ENCODE data around the gene SRSF9.
"Not testable (repeated sequence)": the region's sequence is repeated elsewhere in the genome, so short reads cannot be mapped to it uniquely, and the experiment has no call there.

Gene SRSF9

GRCh38 chr12:120481022-120481767 is 11.6 kb upstream of the SRSF9 start:
- peak; percentile 53 for DNase-seq

GRCh38 chr12:120480211-120480610 is 10.7 kb upstream of the SRSF9 start:
- DNase-seq, result no peak

DNA sequence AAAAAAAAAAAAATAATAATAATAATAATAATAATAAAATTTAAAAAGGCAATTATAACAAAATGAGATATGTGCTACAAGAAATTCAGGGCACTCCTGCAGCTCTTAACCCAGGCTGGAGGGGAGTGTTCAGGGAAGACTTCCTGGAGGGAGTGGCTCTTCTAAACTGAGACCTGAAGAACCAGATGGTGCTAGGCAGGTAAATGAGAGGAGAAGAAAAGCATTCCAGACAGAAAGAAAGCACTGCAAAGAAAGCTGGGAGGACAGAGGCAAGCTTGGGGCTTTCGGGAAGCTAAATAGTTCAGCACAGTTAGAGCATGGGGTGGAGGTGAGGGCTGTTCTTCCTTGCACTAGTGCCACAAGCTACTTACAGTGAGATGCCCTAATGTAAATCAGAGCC is 9.9 kb upstream of the SRSF9 start:
- no peak for DNase-seq

DNA sequence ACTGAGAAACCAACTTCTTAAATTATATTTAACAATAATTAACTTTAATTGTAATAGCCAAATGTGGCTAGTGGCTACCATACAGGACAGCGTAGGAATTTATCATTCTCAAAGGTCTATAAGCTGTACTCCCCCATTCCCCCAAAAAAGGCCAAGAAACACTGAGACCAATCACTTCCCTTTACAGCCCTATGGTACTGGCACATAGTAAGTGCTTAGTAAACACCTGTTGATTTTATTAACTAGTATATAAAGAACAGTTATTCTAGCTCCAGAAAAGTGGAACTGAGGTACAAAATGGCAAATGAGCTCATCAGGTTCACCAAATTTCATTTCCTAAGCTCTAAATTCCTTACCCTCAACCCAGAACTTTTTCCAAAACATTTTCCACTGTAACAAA is 6.1 kb upstream of the SRSF9 start:
- no peak for DNase-seq

GRCh38 chr12:120474616-120474960 is 5.0 kb upstream of the SRSF9 start:
- no peak for DNase-seq

DNA sequence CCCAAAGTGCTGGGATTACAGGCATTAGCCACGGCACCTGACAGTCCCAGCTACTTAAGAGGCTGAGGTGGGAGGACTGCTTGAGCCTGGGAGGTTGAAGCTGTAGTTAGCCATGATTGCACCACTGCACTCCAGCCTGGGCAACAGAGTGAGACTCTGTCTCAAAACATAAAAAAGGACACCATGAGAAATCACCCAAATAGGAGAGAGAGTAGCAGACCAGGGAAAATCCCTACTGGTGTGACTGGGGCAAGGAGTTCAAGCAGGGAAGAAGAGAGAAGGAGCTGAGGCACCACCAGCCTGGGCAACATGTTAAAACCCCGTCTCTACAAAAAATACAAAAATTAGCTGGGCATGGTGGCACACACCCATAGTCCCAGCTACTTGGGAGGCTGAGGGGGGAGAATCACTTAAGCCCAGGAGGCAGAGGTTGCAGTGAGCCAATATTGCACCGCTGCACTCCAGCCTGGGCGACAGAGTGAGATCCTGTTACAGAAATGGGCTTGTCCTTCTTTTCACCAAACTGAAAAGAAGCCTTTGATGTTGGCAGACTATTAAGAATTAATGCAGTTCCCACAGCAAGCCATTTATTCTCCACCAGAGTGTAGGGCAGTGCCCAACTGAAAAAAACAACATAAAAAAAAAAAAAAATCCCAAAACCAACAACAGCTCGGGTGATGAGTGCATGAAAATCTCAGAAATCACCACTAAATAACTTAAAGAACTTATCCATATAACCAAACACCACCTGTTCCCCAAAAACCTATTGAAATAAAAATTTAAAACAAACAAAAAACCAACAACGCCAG is 4.5 kb upstream of the SRSF9 start:
- DNase-seq, result no peak

- DNase-seq, result no peak
Measured at GRCh38 chr12:120472521-120472920, 3.0 kb upstream of the SRSF9 start.

DNA sequence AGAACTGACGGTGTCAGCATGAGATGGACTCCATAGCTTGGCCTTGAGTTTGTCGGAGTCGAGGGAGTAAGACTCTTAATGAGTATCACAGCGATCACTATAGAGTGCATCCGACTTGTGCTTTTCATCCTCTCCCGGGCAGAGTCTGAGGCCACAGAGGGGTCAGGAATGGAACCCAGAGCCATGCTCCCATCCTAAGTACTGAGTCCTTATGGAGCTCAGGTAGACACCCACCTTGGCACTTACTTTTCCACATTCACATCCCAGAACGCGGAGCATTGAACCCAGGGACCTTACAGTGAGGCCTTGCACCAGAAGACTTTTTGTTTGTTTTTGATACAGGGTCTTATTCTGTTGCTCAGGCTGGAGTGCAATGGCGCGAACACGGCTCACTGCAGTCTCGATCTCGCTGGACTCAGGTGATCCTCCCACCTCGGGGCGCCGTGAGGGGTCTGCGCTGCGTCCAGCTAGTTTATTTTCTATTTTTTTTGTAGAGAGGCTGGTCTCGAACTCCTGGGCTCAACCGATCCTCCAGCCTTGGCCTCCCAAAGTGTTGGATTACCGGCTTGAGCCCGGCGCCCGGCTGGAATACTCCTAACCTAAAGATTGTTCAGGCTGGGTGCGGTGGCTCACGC is 719 bp upstream of the SRSF9 start:
- peak; percentile 29 for DNase-seq

DNA sequence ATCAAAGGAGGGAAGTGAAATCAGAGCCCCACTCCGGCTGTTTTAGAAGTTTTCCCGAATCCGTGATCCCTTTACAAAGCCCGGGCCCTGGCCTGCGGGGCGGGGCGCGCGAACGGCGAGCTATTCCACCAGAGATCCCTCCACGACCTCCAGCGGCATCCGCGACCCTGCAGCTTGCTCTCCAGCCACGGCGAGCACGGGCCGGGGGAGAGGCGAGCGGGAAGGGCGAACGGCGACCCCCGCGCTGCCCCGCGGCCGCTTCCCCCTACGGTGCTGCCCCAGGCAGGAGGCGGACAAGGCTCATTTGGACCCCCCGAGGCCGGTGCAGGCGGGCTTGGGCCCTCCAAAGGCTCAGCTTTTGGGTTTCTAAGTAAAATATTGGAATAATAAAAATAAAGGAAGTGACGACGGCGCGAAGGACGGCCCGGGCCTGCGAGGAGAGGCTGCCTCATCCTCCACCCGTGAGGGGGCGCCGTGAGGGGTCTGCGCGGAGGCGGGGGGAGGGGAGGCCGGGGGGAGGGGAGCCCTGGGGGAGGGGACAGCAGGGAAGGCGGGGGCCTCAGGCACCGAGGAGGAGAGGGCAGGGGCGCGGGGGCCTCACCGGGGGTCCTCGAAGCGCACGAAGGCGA is 613 bp downstream of the SRSF9 start:
- DNase-seq, result peak; percentile 60

DNA sequence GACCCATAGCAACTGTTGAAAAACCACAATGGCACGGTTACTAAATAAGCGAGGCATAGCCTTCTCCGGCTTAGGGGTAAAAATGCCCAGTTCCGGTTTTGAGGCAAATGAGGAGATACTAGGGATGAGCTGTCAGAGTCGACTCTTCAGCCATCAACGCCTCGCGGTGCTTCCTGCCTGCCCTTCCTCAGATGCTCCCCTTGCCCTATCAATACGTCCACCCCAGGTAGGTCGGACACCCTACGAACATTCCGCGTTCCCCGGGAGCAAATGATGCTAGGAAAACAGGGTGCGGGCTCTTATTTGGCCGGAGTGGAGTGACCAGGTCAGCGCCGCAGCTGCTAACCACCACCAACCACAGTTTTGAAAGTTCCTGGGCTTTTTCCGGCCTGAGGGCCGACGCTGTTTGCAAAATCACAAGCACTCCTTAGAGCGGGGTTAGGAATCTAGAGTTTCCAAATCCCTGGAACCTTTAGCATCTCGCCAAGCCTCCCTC is 1.2 kb downstream of the SRSF9 start:
- DNase-seq, result peak; percentile 26

GRCh38 chr12:120467439-120467838 is 2.1 kb downstream of the SRSF9 start:
- no peak for DNase-seq

GRCh38 chr12:120466560-120467315 is 2.8 kb downstream of the SRSF9 start:
- peak; percentile 64 for DNase-seq

GRCh38 chr12:120465756-120466155 is 3.8 kb downstream of the SRSF9 start:
- DNase-seq, result no peak

DNA sequence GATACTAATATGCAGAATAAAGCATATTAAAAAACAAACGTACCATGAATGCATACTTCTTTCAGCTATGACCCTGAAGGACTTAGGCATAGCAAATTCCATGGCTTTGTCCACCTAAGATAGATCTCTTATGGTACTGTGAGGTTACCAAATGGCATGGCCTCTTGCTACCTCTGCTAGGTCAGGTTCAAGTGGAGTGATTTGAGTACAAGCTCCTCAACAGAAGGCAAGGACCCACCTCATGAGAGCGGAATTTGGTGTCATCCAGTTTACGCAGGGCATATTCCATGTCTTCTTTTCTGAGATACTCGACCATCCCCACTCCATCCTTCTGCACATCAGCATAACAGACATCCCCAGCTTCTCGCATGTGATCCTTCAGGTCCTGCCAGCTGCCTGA is 5.8 kb downstream of the SRSF9 start:
- DNase-seq, result no peak

DNA sequence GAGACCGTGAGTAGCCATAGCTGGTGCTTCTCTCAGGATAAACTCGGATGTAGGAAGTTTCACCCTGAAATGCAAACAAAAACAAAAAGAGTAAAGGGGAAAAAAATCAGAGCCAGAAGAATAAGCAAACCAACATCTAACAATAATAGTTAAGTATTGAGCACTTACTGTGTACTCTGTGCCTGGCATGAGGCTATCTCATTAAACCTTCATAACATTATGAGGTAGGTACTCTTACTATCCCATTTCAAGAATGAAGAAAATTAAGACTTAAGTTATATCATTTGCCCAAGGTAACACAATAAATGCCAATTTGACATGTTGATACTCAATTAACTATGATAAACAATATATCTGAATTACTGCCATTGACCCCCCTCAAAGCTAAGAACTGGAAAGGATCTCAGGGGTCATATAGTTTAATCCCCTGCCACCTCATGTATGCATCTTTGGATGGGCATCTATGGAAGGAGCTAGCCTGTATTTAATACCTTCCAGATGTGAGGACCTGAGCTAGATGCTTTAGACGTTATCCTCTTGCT is 7.4 kb downstream of the SRSF9 start:
- no peak for DNase-seq

DNA sequence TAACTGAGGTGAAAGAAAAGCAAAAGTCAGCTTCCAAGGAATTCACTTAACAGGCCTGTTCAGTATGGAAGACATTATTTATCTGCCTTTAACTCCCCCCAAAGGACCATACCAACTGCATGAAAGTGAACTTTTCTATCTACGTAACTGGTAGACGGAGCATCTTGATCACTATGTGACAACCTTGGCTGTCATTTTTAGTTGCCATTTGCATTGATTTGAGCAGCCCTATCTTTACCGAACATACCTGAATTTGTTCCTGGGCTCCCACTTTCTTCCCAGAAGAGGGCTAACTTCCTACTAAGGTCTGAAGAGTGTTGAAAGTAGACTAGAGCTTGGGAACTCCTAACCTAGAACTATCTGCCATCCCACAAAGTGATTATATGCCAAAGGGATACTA is 9.4 kb downstream of the SRSF9 start:
- no peak for DNase-seq

DNA sequence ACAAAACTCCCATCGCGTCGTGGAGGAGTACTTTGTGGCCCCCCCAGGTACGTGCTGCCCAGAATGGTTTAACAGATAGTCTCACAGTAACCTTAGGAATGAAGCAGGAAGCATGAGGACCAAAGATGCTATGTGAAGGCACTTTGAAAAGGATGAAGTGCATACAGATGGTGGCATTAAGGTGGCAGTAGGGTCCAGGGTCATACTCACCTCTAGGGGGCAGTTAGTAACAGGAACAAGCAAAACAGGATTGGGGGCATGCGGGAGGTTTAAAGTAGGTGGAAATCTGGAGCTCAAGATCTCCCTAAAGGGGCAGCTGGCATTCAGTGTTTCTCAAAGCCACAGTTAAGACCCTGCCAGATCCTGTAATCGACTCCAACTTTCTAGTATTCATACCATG is 12.4 kb downstream of the SRSF9 start:
- DNase-seq, result peak; percentile 30

DNA sequence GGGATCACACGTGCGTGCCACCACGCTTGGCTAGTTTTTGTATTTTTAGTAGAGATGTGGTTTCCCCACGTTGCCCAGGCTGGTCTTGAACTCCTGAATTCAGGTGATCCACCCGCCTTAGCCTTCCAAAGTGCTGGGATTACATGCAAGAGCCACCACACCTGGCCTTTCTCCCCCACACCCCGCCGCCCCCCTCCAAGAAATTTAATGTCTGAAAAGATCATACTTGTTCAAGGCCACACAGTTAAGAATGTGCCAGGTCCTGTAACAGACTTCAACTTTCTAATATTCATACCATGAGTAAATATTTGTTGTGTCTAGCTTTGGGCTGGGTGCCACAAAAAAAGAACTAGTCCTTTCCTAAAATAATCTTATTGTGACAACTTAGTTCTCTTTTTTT is 14.2 kb downstream of the SRSF9 start:
- no peak for DNase-seq

GRCh38 chr12:120453977-120454376 is 15.6 kb downstream of the SRSF9 start:
- DNase-seq, result peak; percentile 63

DNA sequence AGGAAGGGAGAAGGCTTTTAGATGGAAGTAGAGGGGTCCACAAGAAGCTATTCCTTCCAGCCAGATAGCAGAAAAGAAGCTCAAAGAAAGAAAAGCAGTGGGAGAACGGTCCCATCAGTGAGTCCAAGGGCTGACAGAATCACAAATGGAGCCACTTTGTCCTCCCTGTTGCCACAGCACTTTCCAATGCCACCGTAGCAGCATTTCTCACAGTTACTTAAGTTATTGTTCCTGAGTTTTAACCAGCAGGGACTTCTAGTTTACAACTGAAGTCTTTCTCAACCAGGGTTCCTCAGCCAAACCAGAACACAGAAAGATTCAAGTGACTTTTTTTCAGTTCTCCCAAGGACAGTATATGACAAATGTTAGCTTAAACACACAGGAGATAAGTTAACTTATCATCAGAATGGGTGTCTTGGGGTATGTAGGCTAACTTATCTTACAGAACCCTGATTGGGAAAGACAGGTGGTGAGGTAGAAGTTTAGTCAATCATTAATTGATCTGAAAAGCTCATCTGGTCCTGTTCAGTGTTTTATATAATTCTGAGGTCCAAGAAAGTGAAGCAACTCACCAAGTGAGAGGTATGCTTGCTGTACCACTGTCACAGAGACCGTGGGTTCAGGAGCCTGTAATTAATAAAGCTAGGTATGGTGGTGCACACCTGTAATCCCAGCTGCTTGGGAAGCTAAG is 16.3 kb downstream of the SRSF9 start:
- DNase-seq, result no peak

DNA sequence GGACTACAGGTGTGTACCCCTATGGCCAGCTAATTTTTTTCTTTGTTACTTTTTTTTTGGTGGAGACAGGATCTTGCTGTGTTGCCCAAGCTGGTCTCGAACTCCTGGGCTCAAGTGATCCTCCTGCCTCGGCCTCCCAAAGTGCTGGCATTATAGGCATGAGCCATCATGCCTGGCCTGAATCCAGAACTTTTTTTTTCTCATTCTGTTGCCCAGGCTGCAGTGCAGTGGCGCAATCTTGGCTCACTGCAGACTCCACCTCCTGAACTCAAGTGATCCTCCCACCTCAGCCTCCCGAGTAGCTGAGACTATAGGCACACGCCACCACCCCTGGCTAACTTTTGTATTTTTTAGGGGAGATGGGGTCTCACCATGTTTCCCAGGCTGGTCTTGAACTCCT is 17.0 kb downstream of the SRSF9 start:
- not testable (repeated sequence) for DNase-seq

DNA sequence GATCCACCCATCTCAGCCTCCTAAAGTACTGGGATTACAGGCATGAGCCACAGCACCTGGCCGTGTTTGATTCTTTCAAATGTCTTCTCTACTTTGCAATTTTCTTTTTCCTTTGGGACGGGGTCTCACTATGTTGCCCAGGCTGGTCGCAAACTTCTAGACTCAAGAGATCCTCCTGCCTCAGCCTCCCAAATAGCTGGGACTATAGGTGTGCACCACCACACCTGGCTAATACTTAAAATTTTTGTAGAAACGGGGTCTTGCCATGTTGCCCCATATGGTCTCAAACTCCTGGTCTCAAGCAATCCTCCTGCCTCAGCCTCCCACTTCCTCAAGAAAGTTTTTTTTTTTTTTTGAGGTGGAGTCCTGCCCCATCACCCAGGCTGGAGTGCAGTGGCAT is 21.6 kb downstream of the SRSF9 start:
- DNase-seq, result no peak
